Left kidney (tissue), 2 donors: ENCODE measurements around the gene ZNHIT3. TPM values are rescaled to one million over a fixed set of nuclear protein-coding genes. Genes with fewer than 3 reads are reported as not detected.
A peak's percentile ranks its signal among the peaks of the same experiment; 100 is the strongest.
"Not testable (repeated sequence)": the region's sequence is repeated elsewhere in the genome, so short reads cannot be mapped to it uniquely, and the experiment has no call there.

Source experiments
- DNase-seq: peaks from one replicate; pipeline ENCODE4 v3.0.0-alpha.2; 2013
- polyA plus RNA-seq: library from polyadenylated mRNA; unstranded; fragments of 120-200 nt; gene quantifications from one replicate; pipeline ENCODE4 v1.2.1, GENCODE V29; 2013; ENCODE audit not compliant: insufficient read length

The ZNHIT3 gene
- polyA plus RNA-seq, 1 donor = 72.3 TPM

DNA sequence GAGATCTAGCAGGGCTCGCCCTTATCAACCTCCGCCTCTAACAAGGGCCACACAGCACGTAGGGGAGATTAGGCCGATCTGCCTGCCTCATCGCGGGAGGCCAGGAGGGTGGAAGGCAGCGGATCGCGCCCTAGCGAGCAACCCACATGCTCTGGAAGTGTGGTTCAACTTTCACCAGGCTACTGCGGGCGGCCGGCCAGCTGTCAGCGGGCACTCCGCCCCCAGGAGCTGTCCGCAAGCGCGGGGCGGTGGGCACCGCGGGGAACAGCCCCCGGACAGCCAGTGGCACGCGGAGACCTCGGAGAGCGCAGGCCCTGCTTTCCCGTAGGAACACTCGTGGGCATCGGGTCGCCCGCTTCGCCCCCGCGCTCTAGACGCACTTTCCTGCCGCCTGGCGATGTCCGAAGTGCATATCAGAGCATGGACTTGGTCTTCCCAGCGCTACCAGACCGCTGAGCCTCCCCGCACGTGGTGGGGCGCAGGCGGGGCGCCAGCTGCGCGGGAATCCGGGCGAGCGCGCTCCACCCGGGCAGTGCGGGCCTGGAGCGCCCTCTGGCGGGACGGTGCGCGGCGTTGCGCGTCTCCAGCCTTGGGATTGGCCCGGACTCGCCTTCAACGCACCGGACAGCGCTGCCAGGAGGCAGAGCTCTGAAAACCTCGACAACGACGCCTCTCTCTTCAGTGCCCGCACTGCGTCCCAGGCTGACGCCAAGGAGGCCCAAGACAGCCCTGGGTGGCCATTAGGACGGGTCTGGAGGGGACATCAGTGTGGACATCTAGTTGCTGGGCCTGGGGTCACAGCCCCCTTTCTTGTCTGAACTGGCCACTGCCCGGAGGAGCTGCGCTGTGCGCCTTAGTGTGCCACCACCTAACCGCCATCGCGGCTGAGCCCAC is 3.6 kb upstream of the ZNHIT3 start:
- DNase-seq = peak; percentile 81

GRCh38 chr17:36484021-36484420 is 2.5 kb upstream of the ZNHIT3 start:
- DNase-seq = not testable (repeated sequence)

DNA sequence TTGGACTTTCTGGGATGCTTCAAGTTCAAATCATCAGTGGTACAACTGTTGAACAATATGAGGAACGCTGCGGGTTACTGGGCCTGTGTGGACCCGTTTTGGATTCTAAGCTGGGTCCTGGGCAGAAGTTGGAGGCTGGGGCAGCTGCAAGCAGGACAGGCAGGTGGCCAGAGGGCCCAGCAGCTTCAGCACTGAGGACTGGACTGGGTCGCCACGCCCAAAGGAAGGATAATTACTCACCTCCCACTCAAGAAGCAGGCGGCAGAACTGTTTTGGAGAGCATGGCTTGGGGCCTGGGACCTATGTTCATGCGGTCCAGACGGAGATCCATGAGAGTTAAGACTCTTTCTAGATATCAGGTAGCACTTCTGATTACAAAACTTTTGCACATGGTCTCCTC is 1.5 kb upstream of the ZNHIT3 start:
- no peak for DNase-seq

DNA sequence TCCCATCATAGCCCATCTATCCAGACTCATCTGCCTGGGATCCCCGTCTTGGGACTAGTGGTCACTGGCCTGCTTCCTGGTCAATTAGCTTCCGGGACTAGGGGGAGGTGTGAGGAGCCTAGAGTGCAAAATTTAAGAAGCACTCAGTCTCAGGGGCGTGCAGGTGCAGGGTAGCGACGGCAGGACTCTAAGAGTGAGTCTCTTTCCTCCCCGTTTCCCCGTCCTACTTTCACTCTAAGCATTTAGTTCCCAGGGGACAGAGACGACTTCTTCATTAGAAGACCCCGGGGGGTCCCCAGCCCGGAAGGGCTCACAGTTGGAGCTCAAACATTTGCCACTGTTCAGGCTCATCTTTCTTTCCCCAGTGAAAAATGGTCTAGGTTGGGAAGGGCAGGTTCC is 677 bp upstream of the ZNHIT3 start:
- DNase-seq = no peak

DNA sequence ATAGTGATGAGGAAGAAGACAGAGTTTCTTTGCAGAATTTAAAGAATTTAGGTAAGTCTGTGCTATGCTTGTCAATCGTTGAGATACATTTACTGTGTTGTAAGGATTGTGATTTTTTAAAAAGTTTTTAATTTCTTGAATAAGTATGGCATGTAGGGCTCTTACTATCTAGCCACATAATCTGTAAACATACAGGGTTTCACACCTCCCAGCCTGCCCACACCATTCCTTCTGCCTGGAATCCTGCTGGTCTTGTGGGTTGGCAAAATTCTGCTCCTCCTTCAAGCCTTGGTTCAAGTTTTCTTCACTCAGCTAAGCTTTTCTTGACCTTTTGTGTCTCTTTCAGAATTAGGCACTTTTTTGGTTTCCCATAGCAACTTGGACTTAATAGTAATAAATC is 7.5 kb downstream of the ZNHIT3 start:
- DNase-seq = no peak

GRCh38 chr17:36494674-36495073 is 8.2 kb downstream of the ZNHIT3 start:
- DNase-seq = no peak

GRCh38 chr17:36495076-36495578 is 8.6 kb downstream of the ZNHIT3 start:
- DNase-seq = no peak

DNA sequence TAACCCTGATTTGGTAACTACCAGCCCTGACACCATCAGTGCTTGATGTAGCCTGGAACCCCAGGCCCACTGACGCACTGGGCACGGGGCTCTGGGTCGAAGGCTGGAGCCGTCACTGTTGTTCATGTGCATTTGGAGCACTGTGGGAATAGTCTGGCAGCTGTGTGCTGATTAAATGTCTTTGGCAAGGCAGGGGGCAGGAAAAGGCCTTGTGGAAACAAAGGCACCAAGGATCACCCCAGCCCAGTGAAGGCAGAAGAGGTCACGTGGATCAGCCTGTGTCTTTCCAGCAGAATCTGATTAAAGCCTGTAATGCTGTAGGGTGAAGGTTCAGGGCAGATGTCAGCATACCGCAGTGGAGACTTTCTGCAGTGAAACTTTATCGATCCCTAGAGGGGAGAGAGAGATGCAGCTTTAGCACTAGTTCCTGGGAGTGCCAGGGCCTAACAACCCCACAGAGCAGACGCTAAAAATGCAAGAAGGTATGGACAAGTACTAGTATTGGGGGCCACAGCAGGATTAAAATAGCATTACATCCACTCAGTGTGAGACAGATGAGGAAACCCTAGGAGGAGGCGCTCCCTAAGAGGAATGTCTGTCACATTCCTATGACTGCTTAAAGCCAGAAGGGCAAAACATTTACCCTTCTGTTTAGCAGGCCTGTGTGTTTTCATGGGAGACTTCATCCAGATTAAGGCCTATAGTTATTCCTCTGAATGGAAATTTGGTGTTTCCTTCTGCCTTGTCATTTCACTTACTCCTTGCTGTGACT is 9.7 kb downstream of the ZNHIT3 start:
- DNase-seq = no peak

GRCh38 chr17:36498155-36498554 is 11.7 kb downstream of the ZNHIT3 start:
- DNase-seq = no peak

GRCh38 chr17:36498560-36499300 is 12.2 kb downstream of the ZNHIT3 start:
- DNase-seq = no peak

- DNase-seq = no peak
These were observed 14.3 kb downstream of the ZNHIT3 start for GRCh38 chr17:36500745-36501225.

- DNase-seq = no peak
These were observed 14.9 kb downstream of the ZNHIT3 start for GRCh38 chr17:36501351-36501750.

DNA sequence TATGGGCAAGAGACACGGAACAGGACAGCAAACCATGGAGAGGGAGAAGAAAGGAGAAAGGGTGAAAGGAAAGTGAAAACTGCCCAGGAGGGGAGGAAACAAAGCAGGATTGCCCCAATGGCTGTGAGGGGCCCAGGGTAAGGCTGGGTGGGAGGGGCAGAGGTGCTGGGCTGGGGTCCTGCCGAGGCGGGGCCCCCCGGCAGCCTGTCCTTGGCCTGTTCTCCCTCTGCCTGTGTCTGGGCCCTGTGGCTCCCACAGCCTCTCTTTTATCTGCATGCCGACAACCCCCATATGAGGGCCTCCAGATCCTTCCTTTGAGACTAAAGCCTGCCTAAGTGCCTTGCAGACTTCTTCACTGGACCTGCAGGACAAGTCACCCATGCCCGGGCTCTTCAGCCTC is 15.5 kb downstream of the ZNHIT3 start:
- no peak for DNase-seq

DNA sequence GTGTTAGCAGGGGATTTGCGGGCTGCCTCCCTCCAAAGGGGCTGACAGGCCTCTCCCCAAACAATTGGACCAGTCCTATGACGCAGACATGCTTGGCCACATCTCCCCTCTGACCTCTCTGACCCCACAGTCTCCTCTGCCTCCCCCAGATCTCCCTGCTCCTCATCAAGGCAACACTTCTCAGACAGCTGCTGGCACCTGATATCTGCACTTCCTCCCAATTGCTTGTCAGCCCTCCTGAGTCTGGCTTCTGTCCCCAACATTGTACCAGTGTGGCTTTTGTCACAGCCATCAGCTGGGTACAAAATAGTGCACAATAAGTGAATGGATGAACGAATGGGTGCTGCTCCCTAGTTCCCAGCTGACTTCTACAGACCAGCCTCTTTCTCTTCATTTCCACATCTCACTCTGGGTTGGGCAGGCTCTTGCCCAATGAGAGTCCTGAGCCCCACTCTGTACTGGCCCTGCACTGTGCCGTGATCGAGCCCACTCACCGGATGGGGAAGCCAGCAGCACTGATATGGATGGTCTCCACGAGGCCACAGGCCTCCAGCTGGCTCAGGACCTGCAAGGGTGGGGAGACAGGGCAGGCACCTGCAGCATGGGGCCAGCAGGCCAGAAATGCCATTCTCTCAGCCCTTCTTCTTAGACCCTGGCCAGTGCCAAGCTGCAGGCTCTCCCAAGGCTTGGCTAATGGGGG is 17.1 kb downstream of the ZNHIT3 start:
- no peak for DNase-seq

GRCh38 chr17:36504156-36504545 is 17.7 kb downstream of the ZNHIT3 start:
- DNase-seq = no peak

GRCh38 chr17:36505171-36505570 is 18.7 kb downstream of the ZNHIT3 start:
- no peak for DNase-seq

- no peak for DNase-seq
These were observed 19.9 kb downstream of the ZNHIT3 start for GRCh38 chr17:36506249-36506826.

DNA sequence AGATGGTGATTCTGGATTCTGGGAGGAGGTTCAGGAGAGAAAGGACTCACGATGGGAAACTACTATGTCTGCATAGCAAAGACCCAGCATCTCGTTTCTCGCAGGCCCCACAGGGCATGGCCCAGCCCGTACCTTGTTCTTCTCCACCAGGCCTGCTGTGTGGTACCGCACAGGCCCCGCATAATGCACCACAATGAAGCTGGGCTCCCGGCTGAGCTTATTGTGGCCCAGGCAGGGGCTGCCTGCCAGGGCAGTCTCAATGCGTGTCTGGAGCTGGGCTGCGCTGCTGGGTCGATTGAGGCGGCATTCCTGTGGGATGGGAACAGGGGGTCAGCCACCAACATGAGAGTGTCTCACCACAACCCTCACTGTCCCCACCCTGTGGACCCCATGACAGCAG is 20.4 kb downstream of the ZNHIT3 start:
- DNase-seq = no peak

- DNase-seq = no peak
These were observed 20.8 kb downstream of the ZNHIT3 start for GRCh38 chr17:36507266-36507665.

- DNase-seq = not testable (repeated sequence)
These were observed 22.0 kb downstream of the ZNHIT3 start for GRCh38 chr17:36508439-36508838.

- DNase-seq = no peak
These were observed 22.9 kb downstream of the ZNHIT3 start for GRCh38 chr17:36509272-36509985.
